Measurements from ENCODE around the gene SNX33.

SNX33 gene

DNA sequence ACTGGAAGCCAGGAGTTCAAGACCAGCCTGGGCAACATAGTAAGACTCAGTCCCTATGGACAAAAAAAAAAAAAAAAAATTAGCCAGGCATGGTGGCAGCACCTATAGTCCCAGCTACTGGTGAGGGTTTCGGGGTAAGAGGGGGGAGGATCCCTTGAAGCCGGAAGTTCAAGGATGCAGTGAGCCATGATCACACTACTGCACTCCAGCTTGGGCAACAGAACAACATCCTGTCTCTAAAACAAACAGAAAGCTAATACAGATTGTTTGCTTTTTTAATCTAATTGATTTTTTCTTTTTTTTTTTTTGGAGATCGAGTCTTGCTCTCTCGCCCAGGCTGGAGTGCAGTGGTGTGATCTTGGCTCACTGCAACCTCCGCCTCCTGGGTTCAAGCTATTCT lies 6.1 kb upstream of the SNX33 start:
- DNase-seq = no peak

DNA sequence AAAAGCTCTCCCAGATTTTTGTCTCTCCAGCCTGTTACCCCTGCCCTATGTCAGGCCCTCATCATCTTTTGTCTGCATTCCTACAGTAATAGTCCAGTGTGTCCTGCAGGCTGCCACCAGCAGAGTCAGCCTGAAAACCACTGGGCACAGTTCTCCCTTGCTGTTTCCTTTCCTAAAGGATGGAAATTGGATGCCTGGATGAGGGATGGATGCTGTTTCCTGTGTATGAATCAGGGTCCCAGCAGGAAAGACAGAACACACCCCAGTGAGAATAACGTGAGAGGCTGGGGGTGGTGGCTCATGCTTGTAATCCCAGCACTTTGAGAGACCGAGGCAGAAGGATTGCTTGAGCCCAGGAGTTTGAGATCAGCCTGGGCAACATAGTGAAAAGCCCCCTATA lies 3.3 kb upstream of the SNX33 start:
- DNase-seq = no peak

DNA sequence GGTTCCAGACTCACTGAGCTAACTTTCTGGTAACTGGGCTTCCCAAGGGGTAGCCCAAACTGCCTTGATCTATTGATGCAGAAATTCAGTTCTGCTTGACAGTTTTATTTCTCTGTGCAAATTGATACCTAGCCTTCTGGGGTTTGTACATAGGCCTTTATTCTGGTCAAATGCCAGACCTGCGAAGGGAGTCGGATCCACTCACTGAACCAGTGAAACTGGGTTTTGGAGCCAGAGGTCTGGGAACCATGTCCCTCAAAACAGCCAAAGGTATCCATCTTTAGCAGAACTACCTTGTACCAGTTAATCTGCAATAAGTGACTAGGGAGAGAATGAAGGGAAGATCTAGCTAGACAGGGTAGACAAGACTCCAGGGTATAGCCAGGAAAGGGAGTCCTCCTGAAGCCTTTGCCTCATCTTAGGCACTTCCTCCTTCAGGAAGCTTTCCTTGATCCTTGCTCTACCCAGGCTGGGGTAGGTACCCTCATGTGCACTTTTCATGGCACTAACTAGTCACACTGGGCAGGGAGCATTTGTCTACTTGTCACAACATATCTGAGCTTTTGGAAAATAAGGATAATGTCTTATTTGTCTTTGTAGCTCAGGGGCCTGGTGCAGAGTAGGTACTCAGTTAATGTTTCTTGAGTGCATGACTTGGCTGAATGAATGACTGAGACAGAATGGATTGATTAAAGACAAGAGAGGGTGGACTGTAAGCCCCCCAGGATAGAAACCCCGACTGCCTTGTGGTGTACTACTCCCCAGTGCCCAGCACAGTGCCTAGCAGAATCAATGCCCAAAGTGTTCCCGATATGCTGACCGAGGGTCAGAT lies 1.4 kb upstream of the SNX33 start:
- DNase-seq = no peak

DNA sequence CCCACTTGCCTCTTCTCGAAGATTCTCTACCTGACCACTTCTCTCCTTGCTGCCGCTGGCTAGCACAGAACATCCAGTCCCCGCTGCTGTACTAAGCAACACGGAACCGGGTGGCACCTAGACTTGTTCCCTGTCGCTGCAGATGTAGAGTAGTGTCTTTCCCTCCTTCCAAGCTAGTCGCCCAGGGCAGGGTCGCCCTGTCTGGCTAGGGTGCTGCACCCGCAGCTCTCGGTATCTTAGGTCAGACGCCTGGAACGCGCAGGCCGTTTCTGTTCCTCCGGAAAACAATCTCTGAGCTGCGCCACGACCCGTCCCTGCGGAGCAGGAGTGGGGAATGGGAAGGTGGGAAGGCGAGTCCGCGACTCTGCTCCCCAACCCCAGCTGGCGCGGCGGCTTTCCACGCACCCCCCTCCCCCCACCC lies 758 bp upstream of the SNX33 start:
- DNase-seq = no peak

DNA sequence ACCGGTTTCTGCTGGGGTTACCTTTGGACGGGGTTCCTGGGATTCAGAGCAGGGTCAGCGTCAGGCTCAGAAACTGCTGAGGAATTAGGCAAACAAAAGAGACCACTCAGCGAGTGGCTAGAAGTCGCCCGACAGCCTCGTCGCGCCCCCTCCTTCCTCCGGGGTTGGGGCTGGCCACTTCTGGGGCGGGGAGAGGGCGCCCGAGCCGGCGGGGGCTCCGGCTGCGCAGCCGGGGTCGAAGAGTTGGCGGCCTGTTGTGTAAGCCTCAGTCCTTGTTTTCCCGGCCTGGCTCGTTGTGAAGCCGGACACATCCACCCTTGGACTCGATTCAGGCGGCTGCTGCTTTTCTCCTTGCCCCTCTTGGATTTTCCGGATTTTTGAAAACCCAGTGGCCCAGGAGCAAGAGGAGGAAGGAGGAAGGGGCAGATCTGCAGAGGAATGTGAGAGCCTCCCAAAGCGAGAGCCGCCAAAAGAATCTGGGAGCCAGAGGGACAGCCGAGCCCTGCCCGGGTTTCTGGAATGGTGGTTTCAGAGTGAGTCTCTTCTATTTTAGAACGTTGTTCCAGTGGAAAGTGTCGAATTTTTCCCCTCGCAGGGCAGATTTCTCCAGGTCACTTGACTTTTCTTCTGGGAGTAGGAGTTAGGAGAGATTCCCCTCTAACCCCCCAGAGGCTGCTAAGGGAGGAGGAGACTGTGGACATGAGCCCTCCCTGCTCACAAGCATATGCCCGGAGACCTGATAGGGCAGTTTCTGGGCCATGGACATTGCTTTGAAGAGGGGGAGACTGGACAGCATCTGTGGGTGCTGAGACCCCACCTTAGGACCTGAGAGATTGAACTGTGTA lies 666 bp downstream of the SNX33 start:
- DNase-seq = no peak

DNA sequence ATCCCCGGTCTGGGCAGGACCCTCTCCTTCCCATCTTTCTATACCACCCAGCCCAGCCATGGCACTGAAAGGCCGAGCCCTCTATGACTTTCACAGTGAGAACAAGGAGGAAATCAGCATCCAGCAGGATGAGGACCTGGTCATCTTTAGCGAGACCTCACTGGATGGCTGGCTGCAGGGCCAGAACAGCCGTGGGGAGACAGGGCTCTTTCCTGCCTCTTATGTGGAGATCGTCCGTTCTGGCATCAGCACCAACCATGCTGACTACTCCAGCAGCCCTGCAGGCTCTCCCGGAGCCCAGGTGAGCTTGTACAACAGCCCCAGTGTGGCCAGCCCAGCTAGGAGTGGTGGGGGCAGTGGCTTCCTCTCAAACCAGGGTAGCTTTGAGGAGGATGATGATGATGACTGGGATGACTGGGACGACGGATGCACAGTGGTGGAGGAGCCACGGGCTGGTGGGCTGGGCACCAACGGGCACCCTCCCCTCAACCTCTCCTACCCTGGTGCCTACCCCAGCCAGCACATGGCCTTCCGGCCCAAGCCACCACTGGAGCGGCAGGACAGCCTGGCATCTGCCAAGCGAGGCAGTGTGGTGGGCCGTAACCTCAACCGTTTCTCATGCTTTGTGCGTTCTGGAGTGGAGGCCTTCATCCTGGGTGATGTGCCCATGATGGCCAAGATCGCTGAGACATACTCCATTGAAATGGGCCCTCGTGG lies 1.5 kb downstream of the SNX33 start:
- no peak for DNase-seq

DNA sequence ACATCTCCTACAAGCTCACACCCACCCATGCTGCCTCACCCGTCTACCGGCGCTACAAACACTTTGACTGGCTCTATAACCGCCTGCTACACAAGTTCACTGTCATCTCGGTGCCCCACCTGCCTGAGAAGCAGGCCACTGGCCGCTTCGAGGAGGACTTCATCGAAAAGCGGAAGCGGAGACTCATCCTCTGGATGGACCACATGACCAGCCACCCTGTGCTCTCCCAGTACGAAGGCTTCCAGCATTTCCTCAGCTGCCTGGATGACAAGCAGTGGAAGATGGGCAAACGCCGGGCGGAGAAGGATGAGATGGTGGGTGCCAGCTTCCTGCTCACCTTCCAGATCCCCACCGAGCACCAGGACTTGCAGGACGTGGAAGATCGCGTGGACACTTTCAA lies 2.1 kb downstream of the SNX33 start:
- no peak for DNase-seq

DNA sequence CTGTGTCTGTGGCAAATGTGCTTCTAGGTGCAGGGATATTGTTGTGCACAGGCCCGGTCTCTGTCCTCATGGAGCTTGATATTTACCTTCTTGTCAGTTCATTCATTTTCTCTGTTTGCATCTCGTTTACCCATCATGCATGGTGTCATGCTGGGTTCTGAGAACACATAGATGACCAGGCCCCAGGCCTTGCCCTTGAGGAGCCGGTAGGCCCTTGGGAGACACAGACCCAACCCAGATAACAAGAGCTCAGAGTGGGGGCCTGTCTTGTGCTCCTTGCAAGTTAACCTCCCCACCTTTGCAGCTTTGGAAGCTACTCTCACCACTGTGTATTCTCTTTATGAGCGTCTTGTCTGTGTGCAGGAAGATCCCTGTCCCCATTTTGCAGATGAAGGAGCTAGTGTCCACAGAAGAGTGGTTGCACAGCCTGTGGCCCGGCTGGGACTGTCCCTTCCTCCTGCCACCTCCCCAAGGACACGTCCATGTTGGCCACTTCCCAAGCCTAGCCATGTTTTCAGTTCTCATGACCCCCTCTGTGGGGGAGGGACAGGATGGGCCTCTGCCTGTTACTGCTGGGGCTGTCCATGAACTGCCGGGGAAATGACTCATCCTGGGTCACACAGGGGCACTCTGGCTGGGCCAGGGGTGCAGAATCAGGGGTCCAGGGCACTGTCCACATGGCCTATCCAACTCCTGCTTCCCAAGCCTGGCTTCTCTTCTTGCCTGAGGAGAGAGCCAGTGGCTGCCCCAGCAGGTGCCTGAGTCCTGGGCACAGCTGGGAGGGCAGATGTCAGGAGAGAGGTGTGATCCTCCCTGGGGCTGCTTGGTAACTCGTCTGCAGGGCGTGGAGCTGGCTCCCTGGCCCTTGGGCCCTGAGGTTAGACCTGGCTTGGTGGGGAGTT lies 3.4 kb downstream of the SNX33 start:
- no peak for DNase-seq

DNA sequence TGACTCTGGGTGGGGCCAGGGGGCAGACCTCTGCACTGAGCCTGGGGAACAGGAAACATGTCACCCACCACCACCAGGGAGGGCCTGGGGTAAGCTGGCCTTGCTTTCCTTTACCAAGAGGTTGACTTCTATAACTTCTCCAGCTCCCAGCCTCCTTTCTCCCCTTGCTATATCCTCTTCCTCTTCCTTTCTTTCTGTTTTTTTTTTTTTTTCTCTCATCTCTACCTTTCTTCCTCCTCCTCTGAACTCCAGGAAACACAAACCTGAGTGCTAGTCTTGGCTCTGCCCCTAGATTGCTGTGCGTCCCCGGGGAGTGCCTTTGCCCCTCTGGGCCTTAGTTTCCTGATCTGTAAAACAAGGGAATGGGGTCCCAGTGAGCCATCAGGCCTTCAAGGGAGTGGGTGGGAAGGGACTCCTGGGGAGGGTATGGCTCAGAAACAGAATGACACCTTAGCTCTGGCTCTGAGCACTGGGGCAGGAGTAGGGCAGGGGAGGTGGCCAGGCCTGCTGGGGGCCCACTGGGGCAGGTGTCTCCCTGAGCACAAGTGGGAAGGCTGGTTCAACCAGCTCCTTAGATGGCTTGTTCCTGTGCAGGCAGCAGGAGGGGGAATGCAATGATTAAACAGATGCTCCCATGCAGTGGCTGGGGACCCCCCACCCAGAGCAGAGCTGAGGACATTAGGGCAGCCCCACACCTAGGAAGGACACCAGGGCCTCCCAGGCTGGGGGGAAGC lies 4.3 kb downstream of the SNX33 start:
- DNase-seq = no peak

DNA sequence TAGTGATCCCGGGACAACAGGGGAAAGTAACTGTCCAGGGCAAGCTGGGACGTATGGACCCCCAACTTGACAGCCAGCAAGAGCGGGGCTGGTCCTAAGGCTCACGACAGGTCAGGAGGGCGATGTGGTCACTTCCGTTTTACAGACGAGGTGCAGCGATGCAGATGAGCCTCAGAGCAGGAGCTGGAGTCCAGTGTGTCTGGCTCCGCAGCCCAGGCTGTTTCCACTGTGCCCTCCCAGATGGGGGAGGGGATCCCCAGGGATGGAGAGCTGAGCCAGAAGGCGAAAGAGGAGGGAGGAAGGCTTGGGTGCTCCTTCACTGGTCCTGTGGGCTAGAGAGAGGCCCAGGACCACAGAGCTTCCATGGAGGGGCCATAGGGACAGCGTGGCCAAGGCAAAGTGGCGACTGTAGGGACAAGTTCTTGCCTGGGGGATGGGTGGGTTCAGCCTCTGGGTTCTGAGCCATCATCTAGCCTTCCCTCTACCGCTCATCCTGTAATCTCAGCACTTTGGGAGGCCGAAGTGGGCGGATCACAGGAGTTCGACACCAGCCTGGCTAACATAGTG lies 5.7 kb downstream of the SNX33 start:
- DNase-seq = no peak

DNA sequence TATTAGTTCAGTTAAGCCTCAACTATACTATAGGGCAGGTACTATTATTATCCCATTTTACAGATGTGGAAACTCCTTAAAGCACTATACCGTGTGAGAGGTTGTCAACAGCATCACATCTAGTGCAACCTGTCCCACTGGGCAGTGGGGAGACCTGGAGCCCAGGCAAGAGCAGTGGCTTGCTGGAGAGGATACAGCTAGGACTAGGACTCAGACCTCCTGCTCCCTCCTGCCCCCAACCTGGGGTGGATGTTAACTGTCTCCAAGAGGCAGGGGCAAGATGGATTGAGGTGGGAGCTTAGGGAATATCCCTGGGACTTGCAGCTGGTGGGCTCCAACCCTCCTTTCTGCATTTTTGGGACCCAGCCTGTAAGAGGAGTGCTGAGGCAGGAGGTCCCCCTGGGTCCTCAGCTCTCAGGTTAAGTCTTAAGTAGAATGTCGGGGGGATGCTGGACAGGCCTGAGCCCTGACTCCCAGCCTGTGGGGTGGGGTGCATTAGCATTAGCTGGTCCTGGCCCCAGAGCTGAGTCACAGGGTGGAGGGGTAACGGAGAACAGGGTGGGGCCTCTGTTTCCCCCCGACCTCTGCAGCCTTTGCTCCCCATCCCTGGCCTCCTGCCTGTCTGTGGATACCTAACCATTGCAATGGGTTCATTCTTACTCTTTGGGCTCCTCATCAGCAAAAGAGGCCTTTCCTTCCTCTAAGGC lies 6.6 kb downstream of the SNX33 start:
- no peak for DNase-seq

DNA sequence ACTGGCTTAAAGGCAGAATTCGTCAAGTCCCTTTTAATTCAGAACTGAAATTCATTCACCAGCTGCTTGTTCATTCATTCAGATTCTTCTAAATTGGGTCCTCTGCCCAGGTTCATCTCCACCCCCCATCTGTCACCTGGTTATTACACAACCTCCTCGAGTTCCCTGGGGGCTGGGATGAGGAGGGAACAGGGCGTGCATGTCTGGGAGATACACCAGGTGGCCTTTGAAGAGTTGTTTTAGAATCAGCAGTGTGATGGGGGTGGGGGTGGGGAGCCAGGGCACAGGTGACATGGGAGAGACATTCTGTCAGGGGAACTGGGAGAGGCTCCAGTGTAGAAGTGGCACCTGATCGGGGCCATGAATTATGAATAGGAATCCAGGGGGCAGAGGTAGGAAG lies 8.2 kb downstream of the SNX33 start:
- no peak for DNase-seq

DNA sequence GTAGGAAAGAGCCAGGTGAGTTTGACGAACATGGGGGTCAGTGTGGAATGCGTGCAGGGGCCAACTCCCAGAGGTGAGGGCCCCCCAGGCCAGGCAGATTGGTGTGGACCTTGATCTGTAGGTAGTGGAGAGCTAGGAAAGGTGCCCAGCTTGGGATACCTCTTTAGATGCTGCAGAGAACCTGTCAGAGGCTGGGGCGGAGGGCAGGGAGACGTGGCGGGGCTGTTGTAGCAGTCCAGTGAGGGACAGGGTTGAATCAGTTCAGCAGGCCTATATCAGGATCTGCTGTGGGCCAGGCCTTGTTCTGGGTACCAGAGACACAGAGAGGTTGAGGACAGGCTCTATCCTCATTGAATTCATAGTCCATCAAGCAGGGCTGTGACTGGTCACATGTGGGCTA lies 8.6 kb downstream of the SNX33 start:
- no peak for DNase-seq

DNA sequence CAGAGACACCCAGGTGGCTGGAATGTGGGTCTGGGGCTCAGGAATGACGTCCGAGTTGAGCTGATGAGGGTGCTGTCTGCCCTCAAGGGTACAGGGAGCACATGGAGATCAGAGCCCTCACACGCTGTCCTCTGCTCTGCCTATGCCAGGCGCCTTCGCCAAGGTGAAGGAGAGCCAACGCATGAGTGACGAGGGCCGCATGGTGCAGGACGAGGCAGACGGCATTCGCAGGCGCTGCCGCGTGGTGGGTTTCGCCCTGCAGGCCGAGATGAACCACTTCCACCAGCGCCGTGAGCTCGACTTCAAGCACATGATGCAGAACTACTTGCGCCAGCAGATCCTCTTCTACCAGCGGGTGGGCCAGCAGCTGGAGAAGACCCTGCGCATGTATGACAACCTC lies 9.1 kb downstream of the SNX33 start:
- DNase-seq = no peak

DNA sequence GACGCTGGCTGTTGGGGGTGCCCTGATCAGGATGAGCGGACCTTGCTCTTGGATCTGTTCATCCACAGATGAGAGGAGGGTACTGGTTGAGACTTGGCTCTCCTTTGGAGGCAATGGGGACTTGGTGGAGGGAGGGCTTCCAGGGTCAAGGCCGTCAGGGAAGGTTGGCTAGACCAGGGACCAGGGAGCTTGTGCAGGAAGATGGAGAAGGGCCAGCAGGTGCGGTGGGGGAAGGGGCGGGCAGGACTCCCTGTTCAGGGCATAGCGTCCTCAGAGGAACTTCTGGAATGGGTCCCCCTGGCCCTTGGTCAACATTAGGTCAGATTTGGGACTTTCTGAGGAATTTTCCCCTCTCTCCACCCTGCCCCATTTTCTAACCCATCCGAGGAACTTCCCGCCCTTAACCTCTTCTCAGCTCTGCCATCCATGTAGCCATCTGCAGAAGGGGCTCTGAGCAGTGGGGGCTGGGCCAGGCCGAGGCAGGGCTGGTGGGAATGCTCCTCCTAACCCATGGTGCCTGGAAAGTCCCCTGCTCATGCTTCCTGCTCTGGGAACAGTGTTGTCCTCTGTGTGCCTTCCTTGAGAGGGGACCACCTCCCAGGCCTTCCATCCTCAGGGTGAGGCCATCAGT lies 11.5 kb downstream of the SNX33 start:
- DNase-seq = no peak

DNA sequence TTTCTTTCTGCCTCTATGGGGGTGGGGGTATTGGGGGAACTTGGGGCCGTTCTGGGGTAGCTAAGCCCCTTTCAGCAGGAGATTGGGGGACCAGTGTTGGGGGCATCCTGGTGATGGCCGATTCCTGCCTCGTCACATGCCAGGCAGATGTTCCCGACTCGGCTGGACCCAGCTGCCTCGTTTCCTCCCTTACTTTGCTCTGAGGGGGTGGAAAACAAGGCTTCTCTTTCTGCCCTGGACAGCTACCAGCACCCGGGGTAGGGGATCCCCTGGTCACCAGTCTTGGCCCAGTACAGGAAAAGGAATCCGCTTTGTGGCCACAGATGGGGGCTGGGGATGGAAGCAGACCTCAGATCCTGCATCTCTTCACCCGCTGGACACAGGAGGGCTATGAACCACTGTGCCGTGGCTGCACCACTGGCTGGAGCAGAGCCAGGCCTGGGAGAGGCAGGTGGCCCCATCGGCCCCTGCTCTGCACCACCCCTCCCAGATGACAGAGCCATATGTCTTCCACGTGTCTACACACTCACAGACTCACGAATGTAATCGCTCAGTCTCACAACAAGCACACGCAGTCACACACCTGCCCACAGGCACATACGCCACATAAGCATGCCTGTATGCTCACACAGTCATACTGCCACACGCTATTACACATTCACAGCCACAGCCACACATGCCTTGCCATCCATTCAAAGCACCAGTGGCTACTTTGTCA lies 12.4 kb downstream of the SNX33 start:
- DNase-seq = no peak

DNA sequence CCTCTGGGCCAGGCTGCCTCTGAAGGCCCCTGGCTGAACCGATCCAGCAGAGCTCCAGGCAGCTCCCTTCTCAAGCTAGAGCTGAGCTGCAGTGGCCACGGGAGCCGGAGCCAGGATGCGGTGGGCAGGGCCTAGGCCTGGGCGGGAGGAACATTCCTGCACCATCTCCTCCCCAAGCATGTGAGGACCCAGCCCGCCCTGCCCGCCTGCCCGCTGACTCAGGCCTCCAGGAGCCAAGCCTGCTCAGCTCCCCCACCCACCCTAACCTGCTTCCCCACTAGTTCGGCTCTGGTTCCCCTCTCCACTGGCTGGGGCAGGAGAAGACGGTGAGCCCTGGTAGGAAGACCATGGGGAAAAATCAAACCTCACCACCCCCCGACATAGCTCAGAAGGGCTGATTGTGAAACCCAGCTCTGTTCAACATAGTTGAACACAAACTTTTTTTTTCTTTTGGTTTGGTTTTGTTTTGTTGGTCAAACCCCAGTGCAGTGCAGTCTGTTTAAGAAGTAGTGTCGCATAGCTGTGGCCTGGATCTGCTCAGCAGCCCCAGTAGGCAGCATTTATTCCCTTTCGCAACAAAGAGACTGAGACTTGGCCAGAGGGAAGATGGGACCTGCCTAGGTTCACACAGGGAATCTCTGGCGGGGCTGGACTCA lies 13.5 kb downstream of the SNX33 start:
- no peak for DNase-seq

DNA sequence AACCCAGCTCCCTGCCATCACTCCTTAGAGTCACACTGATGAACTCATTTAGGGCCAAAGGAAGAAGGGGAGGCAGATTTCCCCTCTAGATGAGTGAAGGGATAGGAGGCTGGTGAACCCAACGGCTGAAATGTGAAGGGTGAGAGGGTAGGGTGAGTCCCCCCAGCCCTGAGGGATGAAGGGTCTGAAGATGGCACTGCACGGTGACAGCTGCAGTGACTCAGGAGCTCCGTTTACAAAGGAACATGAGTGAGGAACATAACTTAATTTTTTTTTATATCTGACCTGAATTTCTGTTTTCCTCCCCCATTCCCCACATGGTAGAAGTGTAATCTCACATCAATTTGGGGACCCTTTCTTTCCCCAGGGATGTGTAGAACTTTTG lies 14.0 kb downstream of the SNX33 start:
- DNase-seq = no peak
